Measurements from ENCODE around the gene GRAP2. TPM values are rescaled to one million over a fixed set of nuclear protein-coding genes. Genes with fewer than 3 reads are reported as not detected.

The GRAP2 gene
- total and polyA plus RNA-seq, 2 of the 13 experiments (the other 11 are each of a cell fraction or from before 2014, with no cell fraction given), result 0.15 TPM; not detected in 1

- H2AFZ ChIP-seq (ENCODE audit: low read length), result no peak overlapping the region
- no peaks in the 10 kb centered on the region for H3K36me3 ChIP-seq (replicated peaks in 1 of 2; ENCODE audit: control insufficient read depth in 1 of 2, insufficient read depth in 2 of 2, low read length in 2 of 2)
- in situ Hi-C loops (cut with HindIII; ENCODE audit: extremely low pct_ligation_motif_present, low pct_unique_long_range_greater_than_20kb) (no loop called here), intact Hi-C loops (cut with micrococcal nuclease; ENCODE audit: unreplicated experiment) (no loop called here)
- no TSS peak for BruUV-seq (replicated peaks)
- DNase-seq (ENCODE audit: low spot score) (no peak), ATAC-seq (no peak), FAIRE-seq (no peak)
- no peak overlapping the region for H3K4me2 ChIP-seq (ENCODE audit: low read depth, low read length)
- no peaks in the 10 kb centered on the region for H3K4me1 ChIP-seq (ENCODE audit: insufficient read depth, low read length)
- peaks cover 4 to 12% of the 10 kb centered on the region in 2 experiments; a peak in 4 of 5 replicates for H3K27me3 ChIP-seq (ENCODE audit: control insufficient read depth in 1 of 2, insufficient read depth in 2 of 2, low read length in 2 of 2)
- CTCF ChIA-PET (ENCODE audit: low intra/inter-chr PET ratio, low total read pairs), result no interaction called here
- no peaks in the 10 kb centered on the region for H4K20me1 ChIP-seq (ENCODE audit: insufficient read depth, low read length)
- H3K27ac ChIP-seq (ENCODE audit: extremely low read length, insufficient read depth, low read length), result no peak overlapping the region
- TF ChIP-seq ZSCAN5A (CRISPR knock-in tag; IDR thresholded peaks at IDR 0.05; ENCODE audit: borderline replicate concordance) (no peak), BORCS8-MEF2B (CRISPR knock-in tag; IDR thresholded peaks at IDR 0.05) (no peak), BATF2 (CRISPR knock-in tag; IDR thresholded peaks at IDR 0.05) (no peak), ZSCAN29 (CRISPR knock-in tag; conservative IDR thresholded peaks at IDR 0.05) (no peak), MXD3 (CRISPR knock-in tag; IDR thresholded peaks at IDR 0.05) (no peak)
- H3K79me2 ChIP-seq (ENCODE audit: insufficient read depth, low read length), result no peaks in the 10 kb centered on the region
- POLR2A ChIA-PET, result no interaction called here
- no peak overlapping the region for H3K9ac ChIP-seq (ENCODE audit: insufficient read depth, low read depth, low read length)
- 28% methylated on average over 2 of the region's 2 CpGs for WGBS (ENCODE audit: low lambda C conversion rate)
- no peaks in the 10 kb centered on the region for H3K9me3 ChIP-seq (ENCODE audit: low read length)
- no peak overlapping the region for H3K4me3 ChIP-seq (replicated peaks in 1 of 3; ENCODE audit: insufficient read depth in 1 of 3, low read depth in 2 of 3, low read length in 3 of 3)
These were observed 65.6 kb downstream of the GRAP2 start for GRCh38 chr22:39966470-39966869.

Data from HepG2 (cell line).